ENCODE data around the gene DSCAML1.

GRCh38 chr11:117420143-117420485 is 376.9 kb downstream of the DSCAML1 start:
- TF ChIP-seq CTCF (conservative IDR thresholded peaks at IDR 0.05; ENCODE audit: low read depth, low read length), result no peak
- TF ChIP-seq EZH2phosphoT487 (IDR thresholded peaks at IDR 0.05; ENCODE audit: borderline replicate concordance, low read length), result no peak
